Activated B cell treated with CpG ODN at 0.5 μM for 24 hours (primary cell): ENCODE measurements around the gene RNH1. TPM values are rescaled to one million over a fixed set of nuclear protein-coding genes. Genes with fewer than 3 reads are reported as not detected.
"Not testable (repeated sequence)": the region's sequence is repeated elsewhere in the genome, so short reads cannot be mapped to it uniquely, and the experiment has no call there.

Source experiments
- ATAC-seq: fragments of 200-7000 bp; cut with Tn5 transposase; one replicate; pipeline ENCODE4 v1.10.0; 2021; ENCODE audit warnings: low read depth, mild to moderate bottlenecking, moderate library complexity
- CTCF ChIA-PET: fragments of 350-600 bp; sonication (Branson Sonifier 250); formaldehyde crosslinking; loops from one replicate; lab custom pipeline; 2021; ENCODE audit warnings: antibody characterized with exemption; lab: Charles Lee
- POLR2A ChIA-PET: fragments of 350-600 bp; sonication (Branson Sonifier 250); formaldehyde crosslinking; loops from one replicate; lab custom pipeline; 2021; ENCODE audit warnings: antibody characterized with exemption; lab: Charles Lee
- DNase-seq: peaks from one replicate; pipeline ENCODE4 v3.0.0; 2022
- H3K27ac Mint-ChIP-seq: one replicate; pipeline ENCODE4 v1.8.0; 2020; ENCODE audit warnings: mixed read lengths
- H3K27me3 Mint-ChIP-seq: one replicate; pipeline ENCODE4 v1.8.0; 2021; ENCODE audit warnings: mixed read lengths
- H3K36me3 Mint-ChIP-seq: one replicate; pipeline ENCODE4 v1.8.0; 2021; ENCODE audit warnings: low read depth, mixed read lengths
- H3K4me1 Mint-ChIP-seq: one replicate; pipeline ENCODE4 v1.8.0; 2021; ENCODE audit warnings: mixed read lengths
- H3K4me3 Mint-ChIP-seq: one replicate; pipeline ENCODE4 v1.8.0; 2020; ENCODE audit warnings: mild to moderate bottlenecking, mixed read lengths
- H3K9me3 Mint-ChIP-seq: one replicate; pipeline ENCODE4 v1.8.0; 2020; ENCODE audit warnings: mixed read lengths
- intact Hi-C: fragments of 100-400 bp; cut with micrococcal nuclease; formaldehyde crosslinking; loops from one replicate; pipeline ENCODE4 v1.15.1; 2024
- total RNA-seq: library from RNA; stranded (reverse); gene quantifications from 2 replicates; pipeline ENCODE4 v1.2.3, GENCODE V29; 2022
- TF ChIP-seq, protein P1 (sequence below): fragments of 200-600 bp; IDR thresholded peaks from one replicate; pipeline ENCODE4 v1.8.0; 2022; ENCODE audit warnings: antibody characterized with exemption, mild to moderate bottlenecking

RNH1 gene
- total RNA-seq, 1 donor from 2014 or later = 101 TPM

DNA sequence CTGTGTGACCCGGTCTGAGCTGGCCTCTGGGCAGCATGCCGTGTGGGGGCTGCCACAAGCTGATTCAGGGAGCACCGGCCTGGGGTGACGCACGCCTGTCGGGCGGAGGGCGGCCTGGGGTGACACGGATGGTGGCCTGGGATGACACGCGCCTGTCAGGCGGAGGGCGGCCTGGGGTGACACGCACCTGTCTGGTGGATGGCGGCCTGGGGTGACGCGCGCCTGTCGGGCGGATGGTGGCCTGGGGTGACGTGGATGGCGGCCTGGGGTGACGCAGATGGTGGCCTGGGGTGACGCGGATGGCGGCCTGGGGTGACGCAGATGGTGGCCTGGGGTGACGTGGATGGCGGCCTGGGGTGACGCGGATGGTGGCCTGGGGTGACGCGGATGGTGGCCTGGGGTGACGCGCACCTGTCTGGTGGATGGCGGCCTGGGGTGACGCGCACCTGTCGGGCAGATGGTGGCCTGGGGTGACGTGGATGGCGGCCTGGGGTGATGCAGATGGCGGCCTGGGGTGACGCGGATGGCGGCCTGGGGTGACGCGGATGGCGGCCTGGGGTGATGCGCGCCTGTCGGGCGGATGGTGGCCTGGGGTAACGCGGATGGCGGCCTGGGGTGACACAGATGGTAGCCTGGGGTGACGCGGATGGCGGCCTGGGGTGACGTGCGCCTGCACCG lies 35.4 kb downstream of the RNH1 start:
- ATAC-seq (no peak), DNase-seq (no peak)
- no peaks in the 10 kb centered on the region for H3K4me1 Mint-ChIP-seq
- H3K4me3 Mint-ChIP-seq = no peak overlapping the region
- peaks cover 2% of the 10 kb centered on the region for H3K36me3 Mint-ChIP-seq
- no peaks in the 10 kb centered on the region for H3K27me3 Mint-ChIP-seq
- intact Hi-C loops = no loop called here
- POLR2A ChIA-PET = no interaction called here
- H3K9me3 Mint-ChIP-seq = no peaks in the 10 kb centered on the region
- H3K27ac Mint-ChIP-seq = no peak overlapping the region
- CTCF ChIA-PET = no interaction called here
- TF ChIP-seq, protein P1, sequence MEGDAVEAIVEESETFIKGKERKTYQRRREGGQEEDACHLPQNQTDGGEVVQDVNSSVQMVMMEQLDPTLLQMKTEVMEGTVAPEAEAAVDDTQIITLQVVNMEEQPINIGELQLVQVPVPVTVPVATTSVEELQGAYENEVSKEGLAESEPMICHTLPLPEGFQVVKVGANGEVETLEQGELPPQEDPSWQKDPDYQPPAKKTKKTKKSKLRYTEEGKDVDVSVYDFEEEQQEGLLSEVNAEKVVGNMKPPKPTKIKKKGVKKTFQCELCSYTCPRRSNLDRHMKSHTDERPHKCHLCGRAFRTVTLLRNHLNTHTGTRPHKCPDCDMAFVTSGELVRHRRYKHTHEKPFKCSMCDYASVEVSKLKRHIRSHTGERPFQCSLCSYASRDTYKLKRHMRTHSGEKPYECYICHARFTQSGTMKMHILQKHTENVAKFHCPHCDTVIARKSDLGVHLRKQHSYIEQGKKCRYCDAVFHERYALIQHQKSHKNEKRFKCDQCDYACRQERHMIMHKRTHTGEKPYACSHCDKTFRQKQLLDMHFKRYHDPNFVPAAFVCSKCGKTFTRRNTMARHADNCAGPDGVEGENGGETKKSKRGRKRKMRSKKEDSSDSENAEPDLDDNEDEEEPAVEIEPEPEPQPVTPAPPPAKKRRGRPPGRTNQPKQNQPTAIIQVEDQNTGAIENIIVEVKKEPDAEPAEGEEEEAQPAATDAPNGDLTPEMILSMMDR = no peak

DNA sequence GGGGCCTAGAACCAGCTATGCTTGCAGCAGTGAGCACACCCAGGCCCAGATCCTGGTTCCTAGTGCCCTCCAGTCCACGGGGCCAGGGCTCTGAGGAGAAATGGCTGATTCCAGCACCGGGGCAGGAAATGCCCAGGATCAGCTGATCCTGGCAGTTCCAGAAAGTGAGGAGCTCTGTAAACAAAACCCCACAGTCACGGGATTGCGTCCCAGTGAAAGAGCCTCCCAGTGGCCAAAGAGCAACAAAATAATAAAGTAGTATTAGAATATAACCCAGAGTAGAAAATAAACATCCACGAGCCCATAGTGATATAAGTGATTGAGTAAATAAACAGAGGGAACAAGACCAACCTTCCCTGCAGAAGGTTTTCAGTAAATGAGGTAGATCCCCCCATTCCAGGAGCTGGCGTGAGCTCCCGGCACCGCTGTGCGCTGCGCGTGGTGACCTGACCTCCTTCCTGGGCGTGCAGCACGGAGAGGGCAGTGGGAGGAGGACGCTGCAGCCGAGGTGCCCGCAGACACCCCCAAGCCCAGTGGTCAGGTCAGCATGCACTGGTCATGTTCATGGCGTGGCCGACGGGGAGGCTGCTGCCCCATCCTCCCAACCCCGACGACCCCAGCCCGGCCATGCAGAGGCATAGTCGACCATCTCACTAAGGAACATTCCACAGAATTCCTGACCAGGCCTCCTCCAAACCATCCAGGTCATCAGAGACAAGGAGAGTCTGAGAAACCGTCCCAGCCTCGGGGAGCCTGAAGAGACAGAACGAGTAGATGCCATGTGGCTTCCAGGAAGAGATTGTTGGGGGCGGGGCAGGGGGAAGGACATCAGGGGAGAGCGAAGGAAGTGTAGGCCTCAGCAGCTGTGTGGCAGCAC lies 37.1 kb downstream of the RNH1 start:
- POLR2A ChIA-PET = no interaction called here
- intact Hi-C loops = no loop called here
- TF ChIP-seq, protein P1 = no peak
- Mint-ChIP-seq H3K4me3 (no peak overlapping the region), H3K36me3 (peaks cover 2% of the 10 kb centered on the region), H3K9me3 (no peaks in the 10 kb centered on the region), H3K27ac (no peak overlapping the region), H3K4me1 (peaks cover 2% of the 10 kb centered on the region), H3K27me3 (no peaks in the 10 kb centered on the region)
- CTCF ChIA-PET = no interaction called here
- DNase-seq (no peak), ATAC-seq (no peak)

DNA sequence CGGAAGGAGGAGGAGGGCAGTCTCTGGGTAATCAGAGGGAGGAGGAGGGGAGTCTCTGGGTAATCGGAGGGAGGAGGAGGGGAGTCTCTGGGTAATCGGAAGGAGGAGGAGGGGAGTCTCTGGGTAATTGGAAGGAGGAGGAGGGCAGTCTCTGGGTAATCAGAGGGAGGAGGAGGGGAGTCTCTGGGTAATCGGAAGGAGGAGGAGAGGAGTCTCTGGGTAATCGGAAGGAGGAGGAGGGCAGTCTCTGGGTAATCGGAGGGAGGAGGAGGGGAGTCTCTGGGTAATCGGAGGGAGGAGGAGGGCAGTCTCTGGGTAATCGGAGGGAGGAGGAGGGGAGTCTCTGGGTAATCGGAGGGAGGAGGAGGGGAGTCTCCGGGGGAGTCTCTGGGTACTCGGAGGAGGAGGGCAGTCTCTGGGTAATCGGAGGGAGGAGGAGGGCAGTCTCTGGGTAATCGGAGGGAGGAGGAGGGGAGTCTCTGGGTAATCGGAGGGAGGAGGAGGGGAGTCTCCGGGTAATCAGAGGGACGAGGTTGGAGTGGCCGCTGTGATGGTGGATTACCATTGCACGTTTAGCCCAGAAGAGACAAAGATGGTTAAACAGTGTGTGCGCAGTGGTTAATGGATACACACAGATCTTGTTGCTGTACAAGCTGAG lies 37.9 kb downstream of the RNH1 start:
- H3K4me3 Mint-ChIP-seq, CTCF ChIA-PET, H3K27me3 Mint-ChIP-seq, DNase-seq, intact Hi-C loops, ATAC-seq, H3K4me1 Mint-ChIP-seq, H3K27ac Mint-ChIP-seq, H3K36me3 Mint-ChIP-seq, POLR2A ChIA-PET, H3K9me3 Mint-ChIP-seq: not testable (repeated sequence)

DNA sequence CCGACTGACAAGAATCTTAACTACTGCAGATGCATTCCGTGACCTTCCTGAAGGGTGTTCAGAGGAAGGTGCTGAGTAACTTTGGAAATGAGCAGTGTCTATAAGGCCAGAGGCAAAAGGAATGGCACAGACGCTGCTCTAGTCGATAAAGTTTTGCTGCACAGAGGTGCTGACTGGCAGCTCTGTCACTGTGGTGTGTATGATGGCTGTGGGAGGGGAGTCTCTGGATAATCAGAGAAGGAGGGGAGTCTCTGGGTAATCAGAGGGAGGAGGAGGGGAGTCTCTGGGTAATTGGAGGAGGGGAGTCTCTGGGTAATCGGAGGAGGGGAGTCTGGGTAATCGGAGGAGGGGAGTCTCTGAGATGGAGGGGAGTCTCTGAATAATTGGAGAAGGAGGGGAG lies 38.5 kb downstream of the RNH1 start:
- no peaks in the 10 kb centered on the region for H3K9me3 Mint-ChIP-seq

DNA sequence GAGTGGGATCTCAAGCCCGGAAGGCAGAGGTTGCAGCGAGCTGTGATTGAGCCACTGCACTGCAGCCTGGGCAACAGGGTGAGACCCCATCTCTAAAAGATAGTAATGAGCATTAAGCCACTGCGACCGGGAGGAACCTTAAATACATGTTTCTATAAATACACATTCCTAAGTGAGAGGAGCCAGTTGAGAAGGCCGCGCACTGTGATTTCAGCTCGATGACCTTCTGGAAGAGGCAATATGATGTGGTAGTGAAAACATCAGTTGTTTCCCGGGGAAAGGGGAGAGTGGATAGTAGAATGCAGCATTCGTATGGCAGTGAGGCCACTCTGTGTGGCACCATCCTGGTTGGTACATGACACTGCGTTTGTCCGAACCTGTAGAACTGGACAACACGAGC lies 39.0 kb downstream of the RNH1 start:
- H3K27ac Mint-ChIP-seq = no peak overlapping the region
- ATAC-seq (no peak), DNase-seq (no peak)
- TF ChIP-seq, protein P1 = no peak
- intact Hi-C loops = no loop called here
- CTCF ChIA-PET = no interaction called here
- no peaks in the 10 kb centered on the region for H3K27me3 Mint-ChIP-seq
- H3K9me3 Mint-ChIP-seq = no peaks in the 10 kb centered on the region
- no peak overlapping the region for H3K4me3 Mint-ChIP-seq
- H3K36me3 Mint-ChIP-seq = no peaks in the 10 kb centered on the region
- peaks cover 2% of the 10 kb centered on the region for H3K4me1 Mint-ChIP-seq
- POLR2A ChIA-PET = no interaction called here

More for the DNA sequence above, 38.5 kb downstream of the RNH1 start:
- intact Hi-C loops = no loop called here
- ChIA-PET POLR2A (no interaction called here), CTCF (no interaction called here)
- no peak overlapping the region for H3K4me3 Mint-ChIP-seq
- no peaks in the 10 kb centered on the region for H3K27me3 Mint-ChIP-seq
- H3K27ac Mint-ChIP-seq = no peak overlapping the region
- TF ChIP-seq, protein P1 = no peak
- no peak for ATAC-seq
- H3K4me1 Mint-ChIP-seq = peaks cover 2% of the 10 kb centered on the region
- no peak for DNase-seq
- H3K36me3 Mint-ChIP-seq = peaks cover 2% of the 10 kb centered on the region
